C4-2B (cell line): ENCODE measurements around the gene MAPK8IP2.

ENCODE experiments used
- ZFX ChIP-seq: fragments of 450-650 bp; IDR thresholded peaks from 2 replicates; pipeline ENCODE4 v1.6.1; 2017
- TF ChIP-seq, protein P1 (sequence below): fragments of 450-650 bp; conservative IDR thresholded peaks from 2 replicates; pipeline ENCODE4 v1.5.1; 2017; ENCODE audit warnings: mild to moderate bottlenecking

DNA sequence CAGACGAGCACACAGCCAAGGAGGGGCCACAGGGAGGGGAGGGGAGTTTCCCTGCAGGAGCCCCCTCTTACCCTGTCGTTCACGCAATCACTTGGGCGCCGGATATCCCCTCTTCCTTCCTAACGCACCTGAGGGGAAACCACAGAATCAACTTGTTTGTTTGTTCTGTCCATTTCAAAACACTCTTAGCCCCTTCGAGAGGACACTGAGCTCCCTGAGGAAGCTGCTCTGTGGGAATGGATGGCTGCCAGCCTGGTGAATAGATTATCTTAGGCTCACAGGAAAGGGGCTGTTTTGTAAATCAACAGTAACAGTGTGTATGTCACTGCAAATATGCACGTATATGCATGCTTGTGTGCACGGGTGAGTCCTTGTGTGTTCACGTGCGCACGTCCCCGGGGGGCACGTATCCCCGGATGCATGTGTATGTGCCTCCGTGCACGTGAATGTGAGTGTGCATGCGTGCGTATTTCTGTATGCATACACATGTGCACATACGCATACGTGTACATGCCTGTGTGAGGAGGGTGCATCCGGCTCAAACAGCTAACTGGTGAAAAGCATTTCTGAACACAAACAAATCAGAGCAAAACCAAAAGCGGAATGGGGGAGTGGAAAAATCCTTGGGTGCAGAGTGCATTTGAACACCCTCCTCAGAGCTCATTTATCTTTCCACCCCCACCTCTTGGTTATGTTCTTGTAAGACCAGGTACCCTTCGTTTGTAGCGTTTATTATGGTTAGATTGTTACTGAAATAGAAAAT, 20.2 kb downstream of the MAPK8IP2 start:
- TF ChIP-seq, protein P1, sequence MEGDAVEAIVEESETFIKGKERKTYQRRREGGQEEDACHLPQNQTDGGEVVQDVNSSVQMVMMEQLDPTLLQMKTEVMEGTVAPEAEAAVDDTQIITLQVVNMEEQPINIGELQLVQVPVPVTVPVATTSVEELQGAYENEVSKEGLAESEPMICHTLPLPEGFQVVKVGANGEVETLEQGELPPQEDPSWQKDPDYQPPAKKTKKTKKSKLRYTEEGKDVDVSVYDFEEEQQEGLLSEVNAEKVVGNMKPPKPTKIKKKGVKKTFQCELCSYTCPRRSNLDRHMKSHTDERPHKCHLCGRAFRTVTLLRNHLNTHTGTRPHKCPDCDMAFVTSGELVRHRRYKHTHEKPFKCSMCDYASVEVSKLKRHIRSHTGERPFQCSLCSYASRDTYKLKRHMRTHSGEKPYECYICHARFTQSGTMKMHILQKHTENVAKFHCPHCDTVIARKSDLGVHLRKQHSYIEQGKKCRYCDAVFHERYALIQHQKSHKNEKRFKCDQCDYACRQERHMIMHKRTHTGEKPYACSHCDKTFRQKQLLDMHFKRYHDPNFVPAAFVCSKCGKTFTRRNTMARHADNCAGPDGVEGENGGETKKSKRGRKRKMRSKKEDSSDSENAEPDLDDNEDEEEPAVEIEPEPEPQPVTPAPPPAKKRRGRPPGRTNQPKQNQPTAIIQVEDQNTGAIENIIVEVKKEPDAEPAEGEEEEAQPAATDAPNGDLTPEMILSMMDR, result peak; percentile 79
- no peak for TF ChIP-seq ZFX
